ENCODE measurements around the gene PARVB.

The PARVB gene

DNA sequence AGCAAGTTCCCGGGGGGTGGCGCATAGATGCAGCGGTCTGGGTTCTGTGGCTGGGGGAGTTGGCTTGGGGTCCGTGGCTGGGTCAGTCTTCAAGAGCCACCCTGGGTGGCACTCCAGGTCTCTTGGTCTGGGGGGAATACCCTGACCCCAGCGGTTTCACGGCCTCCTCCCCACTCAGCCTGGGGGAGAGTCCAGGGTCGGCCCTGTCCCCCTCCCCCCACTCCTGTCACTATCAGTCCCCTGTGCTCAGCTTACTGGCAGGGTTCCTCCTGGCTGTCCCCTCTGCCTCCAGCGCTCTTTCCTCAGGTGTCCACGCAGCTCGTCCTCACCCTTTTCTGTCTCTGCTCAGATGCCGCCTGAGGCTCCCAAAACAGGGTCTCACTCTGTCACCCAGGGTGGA lies 88.1 kb downstream of the PARVB start:
- DNase-seq = peak in 1 of 42 donors; percentile 2
- intact Hi-C loops (cut with DNase I) = no loop called here

DNA sequence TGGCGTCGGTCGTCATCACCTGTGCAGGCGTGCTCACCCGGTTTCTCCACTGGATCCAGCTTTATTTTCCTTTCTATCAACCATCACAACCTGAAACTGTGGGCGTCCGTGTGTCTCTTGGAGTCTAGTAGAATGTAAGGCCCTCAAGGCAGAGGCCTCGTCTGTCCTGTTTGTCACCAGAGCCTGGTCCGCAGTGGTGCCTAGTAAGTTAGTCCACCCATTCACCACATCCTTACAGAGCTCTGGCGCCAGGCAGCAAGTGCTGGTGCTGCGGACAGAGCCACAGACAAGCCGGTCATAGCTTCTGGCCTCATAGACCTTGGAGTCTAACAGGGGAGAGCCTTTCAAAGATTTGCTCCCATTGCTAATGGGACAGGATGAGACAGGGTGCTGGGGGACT lies 92.2 kb downstream of the PARVB start:
- intact Hi-C loops (cut with DNase I) = no loop called here
- no peak for DNase-seq

DNA sequence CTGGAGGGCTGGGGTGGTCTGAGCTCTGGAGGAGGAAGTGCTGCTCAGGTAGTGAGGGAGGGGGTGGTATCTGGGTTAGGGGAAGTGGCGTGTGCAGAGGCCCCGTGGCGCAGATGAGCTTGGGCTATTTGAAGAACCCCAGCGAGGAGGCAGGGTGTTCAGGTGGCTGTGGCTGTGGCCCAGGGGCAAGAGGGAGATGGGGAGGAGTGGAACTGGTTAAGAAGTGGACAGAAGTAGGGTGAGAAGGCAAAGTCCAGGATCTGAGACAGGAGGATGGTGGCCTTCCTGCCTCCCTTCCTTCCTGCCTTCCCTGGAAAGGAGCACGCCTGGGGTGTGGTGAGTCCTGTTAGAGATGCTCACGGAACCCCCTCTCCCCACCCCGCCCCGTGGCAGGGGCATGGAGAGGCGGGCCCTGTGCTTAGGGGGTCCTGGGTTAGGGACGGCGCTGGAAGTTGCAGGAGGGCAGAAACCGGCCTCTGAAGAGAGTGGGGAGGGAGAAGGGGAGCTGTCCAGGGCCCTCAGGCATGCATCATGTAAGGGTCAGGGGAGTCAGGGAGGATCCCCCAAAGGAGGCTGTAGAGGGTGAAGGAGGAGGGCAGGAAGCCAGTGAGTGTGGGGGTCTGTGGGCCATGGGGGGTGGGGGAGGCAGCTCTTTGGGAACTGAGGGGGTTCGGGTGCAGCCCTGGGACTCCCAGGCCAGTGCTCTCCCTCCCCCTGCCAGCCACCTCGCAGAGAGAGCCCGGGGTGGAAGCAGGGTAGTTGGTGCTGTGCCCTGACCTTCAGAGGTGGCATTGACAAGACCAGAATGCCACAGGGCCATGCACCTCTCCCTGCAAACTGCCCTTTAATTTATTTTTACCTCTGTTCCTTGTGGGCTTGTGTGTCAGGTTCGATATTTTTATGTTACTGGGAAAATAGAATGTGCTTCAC lies 92.9 kb downstream of the PARVB start:
- no peak for DNase-seq
- intact Hi-C loops (cut with DNase I) = no loop called here

DNA sequence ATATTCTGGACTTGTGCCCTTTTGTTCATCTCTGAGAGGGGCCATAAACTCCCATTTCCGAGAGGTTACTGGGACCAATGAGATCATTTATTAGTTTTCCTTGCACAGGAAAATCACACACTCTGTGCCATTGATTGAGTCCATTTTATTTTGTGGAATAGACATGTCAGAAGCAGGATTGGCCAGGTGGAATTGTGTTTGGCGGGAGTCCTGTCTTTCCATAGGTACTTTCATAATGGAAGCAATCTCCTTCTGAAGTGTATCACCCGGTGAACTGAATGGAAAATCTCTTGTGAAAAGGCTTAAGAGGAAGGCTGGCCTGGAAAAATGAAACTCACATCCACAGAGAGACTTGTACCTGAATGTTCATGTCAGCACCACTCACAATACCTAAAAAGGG lies 93.6 kb downstream of the PARVB start:
- DNase-seq = no peak
- intact Hi-C loops (cut with DNase I) = no loop called here

DNA sequence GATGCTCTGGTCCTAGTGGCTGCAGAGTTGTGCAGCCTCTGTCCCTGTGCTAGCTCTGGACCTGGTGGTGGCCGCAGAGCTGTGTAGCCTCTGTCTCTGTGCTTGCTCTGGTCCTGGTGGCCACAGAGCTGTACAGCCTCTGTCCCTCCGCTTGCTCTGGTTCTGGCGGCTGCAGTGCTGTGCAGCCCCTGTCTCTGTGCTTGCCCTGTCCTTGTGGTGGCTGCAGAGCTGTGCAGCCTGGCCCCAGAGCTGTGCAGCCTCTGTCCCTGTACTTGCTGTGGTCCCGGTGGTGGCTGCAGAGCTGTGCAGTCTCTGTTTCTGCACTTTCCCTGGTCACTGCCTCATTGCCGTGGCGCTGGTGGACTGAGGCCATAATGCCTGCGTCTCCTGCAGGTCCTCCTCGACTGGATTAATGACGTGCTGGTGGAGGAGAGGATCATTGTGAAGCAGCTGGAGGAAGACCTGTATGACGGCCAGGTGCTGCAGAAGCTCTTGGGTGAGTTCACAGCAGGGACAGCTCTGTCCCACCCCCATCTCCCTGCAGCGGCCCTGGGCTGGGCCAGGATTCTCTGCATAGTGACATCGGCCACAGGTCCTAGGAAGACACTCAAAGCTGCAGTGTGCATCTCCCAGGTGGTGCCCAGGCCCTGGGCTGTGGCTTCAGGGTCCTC lies 94.7 kb downstream of the PARVB start:
- intact Hi-C loops (cut with DNase I) = no loop called here
- DNase-seq = no peak

DNA sequence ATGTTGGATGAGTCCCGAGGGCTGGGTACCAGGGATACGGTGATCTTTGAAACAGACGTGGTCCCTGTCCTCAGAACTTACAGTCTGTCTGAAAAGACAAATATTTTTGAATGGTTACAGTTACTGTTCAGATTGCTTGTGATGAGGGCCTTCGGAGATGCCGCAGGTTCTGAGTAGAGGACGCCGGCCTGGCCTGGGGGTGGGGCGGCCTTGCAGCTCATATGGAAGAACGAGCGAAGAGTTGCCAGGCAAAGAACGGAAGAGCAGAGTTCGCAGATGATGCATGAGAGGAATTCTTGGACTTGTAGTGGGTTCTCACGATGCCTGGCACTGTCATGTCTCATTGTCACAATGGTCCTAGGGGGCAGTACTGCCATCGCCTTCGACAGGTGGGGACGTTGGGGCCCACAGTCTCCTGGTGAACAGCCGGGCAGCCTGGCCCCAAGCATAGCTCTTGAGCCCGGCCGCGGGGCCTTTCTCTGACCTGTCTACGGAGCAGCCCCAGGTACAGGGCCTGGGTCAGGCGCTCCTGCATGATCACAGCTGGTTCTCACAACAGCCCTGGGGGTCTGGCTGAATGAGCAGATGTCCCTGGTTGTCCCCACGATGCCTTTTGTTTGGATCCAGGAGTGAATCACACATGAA lies 95.7 kb downstream of the PARVB start:
- intact Hi-C loops (cut with DNase I) = no loop called here
- DNase-seq = no peak

DNA sequence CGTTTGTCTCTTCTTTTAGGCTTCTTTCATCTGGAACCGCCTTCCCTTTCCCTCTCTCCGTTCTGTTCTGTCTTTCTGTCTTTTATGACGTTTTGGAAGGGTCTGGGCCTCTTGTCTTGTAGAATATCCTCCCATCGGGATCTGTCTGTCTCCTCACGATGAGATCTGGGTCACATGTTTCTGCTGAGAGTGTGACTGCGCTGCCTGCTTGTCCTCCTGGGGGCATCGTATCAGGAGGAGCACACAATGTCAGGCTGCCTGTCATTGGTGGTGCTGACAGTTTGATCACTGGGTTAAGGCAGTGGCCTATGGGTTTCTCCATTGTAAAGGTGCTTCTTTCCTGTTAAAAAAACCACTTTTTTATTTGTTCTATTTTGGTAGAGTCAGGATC lies 96.2 kb downstream of the PARVB start:
- intact Hi-C loops (cut with DNase I) = no loop called here
- no peak for DNase-seq

DNA sequence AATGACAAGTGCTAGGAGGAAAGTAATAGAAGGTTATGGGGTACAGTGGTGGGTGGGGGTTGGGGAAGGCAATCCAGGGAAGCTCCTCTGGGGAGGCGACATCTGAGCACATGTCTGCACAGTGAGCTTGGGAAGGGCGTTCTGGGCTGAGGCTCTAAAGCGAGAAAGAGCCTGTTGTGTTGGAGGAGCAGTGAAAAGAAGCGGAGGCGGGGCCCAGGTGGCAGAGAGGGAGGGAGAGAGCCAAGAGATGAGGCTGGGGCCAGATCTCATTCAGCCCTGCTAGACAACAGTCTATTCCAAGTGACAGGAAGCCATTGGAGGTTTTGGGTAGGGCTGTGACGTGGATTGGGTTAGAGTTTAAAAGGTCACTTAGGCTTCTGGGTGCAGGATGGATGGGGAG lies 101.3 kb downstream of the PARVB start:
- no peak for DNase-seq
- intact Hi-C loops (cut with DNase I) = no loop called here

DNA sequence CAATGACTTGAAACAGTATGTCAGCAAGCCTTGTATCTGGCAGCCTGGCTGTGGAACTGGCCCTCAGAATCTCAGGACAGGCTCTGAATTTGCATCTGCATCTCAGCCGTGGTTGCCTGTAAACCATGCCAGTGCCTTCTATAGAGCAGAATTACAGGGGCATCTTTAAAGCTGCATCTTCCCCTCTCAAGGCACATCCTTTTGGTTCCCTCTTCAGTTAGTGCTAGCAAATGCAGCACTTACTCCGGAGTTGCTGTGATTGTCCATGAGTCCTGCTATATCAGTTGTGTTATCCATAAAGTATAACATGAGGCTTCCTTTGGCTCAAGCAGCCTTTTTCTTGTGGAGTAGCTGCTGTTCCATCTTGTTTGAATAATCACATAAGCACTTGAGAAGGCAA lies 102.7 kb downstream of the PARVB start:
- no peak for DNase-seq
- intact Hi-C loops (cut with DNase I) = no loop called here

DNA sequence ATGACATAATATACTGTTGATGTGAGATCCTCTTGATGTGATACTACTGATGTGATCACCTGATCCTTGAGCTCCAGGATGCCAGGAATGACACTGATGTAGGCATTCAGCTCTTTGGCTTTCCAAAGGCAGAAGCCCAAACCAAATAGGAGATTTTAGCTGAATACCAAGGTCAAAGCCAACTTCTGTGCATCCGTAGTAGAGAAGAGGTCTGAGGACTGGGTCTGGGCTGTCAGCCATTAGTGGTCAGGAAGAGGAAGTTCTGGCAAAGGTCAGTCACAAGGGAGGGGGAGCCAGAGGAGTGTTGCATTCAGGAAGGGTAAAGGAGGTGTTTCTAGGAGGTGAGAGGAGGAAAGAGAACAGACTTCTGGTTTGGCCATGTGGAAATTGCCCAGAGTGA lies 103.3 kb downstream of the PARVB start:
- no peak for DNase-seq
- intact Hi-C loops (cut with DNase I) = no loop called here

DNA sequence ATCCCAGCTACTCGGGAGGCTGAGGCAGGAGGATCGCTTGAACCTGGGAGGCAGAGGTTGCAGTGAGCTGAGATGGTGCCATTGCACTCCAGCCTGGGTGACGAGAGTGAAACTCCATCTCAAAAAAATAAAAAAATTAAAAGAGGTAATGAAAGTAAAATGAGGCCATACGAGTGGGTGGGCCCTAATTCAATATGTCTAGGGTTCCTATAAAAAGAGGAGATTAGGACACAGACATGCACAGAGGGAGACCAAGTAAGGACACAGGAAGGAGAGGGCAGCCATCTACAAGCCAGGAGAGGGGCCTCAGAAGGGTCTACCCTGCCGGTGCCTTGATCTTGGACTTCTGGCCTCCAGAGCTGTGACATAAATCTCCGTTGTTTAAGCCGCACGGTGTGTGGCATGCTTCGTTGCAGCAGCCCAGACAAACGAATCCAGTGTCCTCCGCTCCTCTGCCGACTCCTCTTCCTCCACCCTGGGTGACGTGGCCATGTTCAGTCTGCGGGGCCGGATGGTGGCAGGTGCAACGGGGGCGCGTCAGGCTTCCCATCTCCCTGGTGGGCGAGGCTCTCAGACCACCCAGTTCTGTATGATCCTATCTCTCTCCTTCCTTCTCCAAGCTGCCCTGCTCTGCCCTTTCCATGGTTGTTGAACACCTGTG lies 105.0 kb downstream of the PARVB start:
- peak in 1 of 42 donors; percentile 16 for DNase-seq
- intact Hi-C loops (cut with DNase I) = no loop called here

DNA sequence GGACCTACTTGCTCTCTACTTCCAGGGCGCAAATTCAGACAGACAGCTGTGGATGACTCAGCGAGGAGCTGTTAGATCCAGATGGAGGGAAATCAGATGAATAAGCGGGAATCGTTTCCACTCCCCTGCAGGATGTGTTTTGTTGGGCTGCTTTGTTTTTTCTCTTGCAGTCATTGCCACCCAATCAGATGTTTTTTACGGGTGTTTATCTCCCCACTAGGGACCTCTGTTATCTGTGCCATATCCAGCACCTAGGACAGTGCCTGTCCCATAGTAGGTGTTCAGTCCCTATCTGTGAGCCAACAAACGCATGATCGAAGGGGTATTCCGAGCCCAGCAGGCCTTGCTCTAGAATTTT lies 105.5 kb downstream of the PARVB start:
- intact Hi-C loops (cut with DNase I) = no loop called here
- DNase-seq = peak in 30 of 42 donors; percentile 14 to 79 (median 46)

DNA sequence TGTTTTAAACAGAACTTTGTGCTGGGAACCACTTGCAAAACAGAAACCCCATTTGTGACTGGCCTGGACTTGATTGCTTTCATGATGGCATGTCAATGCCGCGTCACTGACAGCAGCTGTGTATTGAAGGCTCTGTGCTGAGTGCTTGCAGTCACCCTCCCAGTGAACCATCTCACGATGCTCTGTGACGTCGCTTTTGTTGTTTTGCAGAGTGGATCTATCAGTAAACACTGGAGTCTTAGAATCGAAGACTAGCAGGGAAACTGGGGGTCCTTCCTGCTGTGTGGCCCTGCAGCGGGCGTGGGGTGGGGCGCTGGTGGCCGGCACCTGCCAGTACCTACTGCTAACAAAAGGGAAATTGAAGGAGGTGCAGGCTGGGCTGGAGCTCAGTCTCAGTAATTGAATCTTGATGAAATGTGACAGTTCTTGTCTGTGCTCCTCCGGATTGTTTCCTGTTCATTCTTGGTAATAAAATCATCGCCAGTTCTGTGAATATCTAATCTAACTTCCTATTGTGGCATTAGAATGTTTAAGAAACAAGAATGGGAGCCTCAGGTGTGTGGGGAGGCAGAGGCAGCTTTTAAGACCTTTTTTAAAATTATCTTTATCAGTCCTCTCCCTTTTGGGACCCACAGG lies 106.1 kb downstream of the PARVB start:
- DNase-seq = peak in 18 of 42 donors; percentile 6 to 70 (median 27)
- intact Hi-C loops (cut with DNase I) = no loop called here

DNA sequence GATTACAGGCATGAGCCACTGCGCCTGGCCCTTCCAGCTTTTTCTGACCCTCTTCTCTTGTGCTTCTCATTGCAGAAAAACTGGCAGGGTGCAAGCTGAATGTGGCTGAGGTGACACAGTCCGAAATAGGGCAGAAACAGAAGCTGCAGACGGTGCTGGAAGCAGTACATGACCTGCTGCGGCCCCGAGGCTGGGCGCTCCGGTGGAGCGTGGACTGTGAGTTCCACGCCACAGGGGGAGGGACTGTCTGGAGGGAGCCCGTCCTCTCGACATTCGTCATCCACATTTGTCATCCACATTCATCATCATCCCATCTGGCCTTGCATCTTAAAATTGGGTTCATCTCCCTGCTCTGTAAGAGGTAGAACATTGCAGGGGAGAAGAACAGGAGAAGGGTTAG lies 107.3 kb downstream of the PARVB start:
- no peak for DNase-seq
- intact Hi-C loops (cut with DNase I) = no loop called here

DNA sequence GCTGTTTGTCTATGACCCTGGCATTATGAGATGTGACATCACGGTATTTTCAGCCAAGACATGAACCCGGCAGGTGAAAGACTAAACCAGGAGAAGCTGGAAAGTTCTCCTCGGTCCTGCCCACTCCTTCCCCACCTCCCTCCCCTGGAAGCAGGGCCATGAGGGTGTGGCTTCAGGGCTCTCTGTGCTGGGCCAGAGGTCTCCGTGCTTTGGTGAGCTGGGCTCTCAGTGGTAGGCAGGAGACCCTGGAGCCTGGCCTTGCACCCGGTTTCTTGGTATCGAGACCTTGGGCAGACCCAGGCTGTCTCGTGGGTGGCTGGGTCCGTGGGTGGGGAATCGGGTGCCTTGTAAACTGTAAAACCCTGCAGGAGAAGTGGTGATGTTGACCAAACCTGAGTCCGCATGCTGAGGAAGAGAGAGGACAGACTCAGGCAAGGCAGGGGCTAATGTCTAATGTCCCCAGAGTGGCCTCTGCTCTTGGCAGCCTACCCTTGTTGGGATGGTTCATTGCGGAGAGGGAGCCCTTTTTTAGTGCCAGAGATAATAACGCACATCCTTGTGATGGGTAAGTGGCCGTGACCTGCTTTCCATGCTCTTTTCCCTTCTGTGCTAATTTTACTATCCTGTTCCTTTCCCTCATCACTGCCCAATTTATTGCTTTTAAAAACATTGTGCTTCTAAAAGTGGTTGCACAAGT lies 108.0 kb downstream of the PARVB start:
- intact Hi-C loops (cut with DNase I) = no loop called here
- no peak for DNase-seq

DNA sequence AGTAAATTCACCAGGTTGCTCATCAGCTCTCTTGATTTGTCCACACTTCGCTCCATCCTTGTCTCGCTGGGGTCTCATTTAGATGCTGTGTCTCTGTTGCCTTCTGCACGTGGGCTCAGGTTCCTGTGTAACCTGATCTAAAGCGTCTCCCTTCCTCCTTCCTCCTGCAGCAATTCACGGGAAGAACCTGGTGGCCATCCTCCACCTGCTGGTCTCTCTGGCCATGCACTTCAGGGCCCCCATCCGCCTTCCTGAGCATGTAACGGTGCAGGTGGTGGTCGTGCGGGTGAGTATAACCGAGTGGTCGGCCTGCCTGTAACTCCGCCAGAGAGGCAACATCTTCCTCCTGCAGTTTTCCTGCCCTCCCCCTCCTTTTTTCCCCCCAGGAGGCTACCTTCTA lies 108.6 kb downstream of the PARVB start:
- no peak for DNase-seq
- intact Hi-C loops (cut with DNase I) = no loop called here

DNA sequence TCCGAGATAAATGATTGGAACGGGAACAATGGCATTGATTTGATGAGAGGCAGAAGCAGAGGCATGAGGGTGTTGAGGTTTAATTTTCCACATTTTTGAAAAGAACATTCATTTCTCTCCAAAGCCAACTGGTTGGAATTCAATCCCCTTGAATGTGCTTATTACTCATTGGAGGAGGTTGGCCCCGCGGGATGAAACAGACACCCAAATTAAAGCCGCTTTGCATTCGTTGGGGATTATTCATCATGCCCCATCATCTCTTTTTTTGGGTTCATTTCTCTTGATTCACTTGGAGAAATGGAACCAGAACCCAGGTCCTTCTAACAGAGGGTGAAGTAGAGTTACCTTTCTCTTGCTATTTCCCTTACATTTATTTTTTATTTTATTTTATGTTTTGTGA lies 109.1 kb downstream of the PARVB start:
- no peak for DNase-seq
- intact Hi-C loops (cut with DNase I) = no loop called here

DNA sequence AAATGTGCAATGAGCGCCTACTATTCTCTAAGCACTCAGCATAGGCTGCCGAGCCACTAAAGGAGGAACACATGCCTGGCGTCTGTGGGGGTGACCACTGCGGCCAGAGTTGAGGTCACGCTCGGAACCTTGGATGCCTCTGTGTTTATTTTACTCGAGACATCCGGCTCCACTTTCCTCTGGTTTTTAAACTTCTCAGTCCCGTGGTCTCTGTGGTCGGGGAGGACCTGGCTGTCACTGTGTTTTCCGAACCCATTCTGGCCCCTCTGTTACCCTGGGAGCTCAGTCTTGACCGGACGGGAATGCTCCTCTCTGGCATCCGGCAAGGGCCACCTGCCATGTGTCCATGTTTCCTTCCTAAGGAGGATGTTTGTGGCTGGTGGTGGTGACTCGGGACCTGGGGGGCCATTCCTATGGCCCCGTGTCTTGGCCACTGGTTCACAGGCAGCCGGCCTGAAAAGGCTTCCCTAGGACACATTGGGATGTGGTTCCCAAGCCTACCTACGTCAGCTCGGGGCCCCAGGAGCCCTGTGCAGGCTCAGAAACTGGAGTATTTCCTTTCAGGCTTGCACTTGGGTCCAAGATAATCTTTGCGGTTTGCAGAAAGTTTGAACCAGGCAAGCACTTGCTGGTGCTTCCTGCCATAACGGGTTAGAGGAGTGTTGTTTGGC lies 109.9 kb downstream of the PARVB start:
- DNase-seq = peak in 3 of 42 donors; percentile 13 to 39 (median 20)
- intact Hi-C loops (cut with DNase I) = no loop called here

All from head of caudate nucleus (tissue), 42 donors.